GM12878 (cell line): ENCODE measurements around the gene CHP2. TPM values are rescaled to one million over a fixed set of nuclear protein-coding genes. Genes with fewer than 3 reads are reported as not detected.

Source experiments
- ATAC-seq: fragments of 200-7000 bp; cut with Tn5 transposase; 3 replicates; pipeline ENCODE4 v1.9.1; 2020; ENCODE audit warnings: mild to moderate bottlenecking, moderate library complexity
- BruUV-seq: library from RNA; stranded (reverse); fragments of 400-500 nt; replicated peaks from 2 replicates; lab custom pipeline; 2021; lab: Mats Ljungman, UMichigan
- CTCF ChIA-PET: fragments of 300-600 bp; sonication (Branson Sonifier 250); formaldehyde crosslinking; extraction: SDS; loops from one replicate; lab custom pipeline; 2021; ENCODE audit warnings: inconsistent platforms; lab: Yijun Ruan, JAX
- POLR2A ChIA-PET: fragments of 350-600 bp; formaldehyde crosslinking; extraction: SDS; loops from one replicate; lab custom pipeline; 2021; ENCODE audit warnings: inconsistent platforms; lab: Charles Lee
- RAD21 ChIA-PET: fragments of 300-600 bp; sonication (Branson Sonifier 250); formaldehyde crosslinking; loops from one replicate; lab custom pipeline; 2023; ENCODE audit warnings: antibody characterized with exemption; ENCODE audit not compliant: unreplicated experiment; lab: Charles Lee
- SMC1A ChIA-PET: fragments of 300-600 bp; sonication (Branson Sonifier 250); formaldehyde crosslinking; loops from one replicate; lab custom pipeline; 2023; ENCODE audit not compliant: unreplicated experiment, uncharacterized antibody; lab: Charles Lee
- DNase-seq: peaks from one replicate; pipeline ENCODE4 v3.0.0-alpha.2; 2011; ENCODE audit warnings: low read depth, low spot score
- FAIRE-seq: peaks from 3 replicates; lab custom pipeline; 2011; peaks lifted over from hg19 to GRCh38; lab: Jason Lieb, UNC
- H2AFZ ChIP-seq: 2 replicates; pipeline ENCODE4 v1.6.0; 2011; ENCODE audit warnings: low read depth, low read length, control low read depth; ENCODE audit not compliant: control insufficient read depth
- H3K27ac ChIP-seq: 2 replicates; pipeline ENCODE4 v1.5.1; 2011; ENCODE audit warnings: control low read depth; ENCODE audit not compliant: control insufficient read depth, insufficient read depth
- H3K27me3 ChIP-seq, 2 experiments: replicated peaks in 1 of 2; 2 replicates each; pipeline versions ENCODE4 v1.6.0 to v1.6.1; 2011; ENCODE audit warnings: low read length in 1 of 2; ENCODE audit not compliant: control insufficient read depth in 2 of 2, insufficient read depth in 2 of 2
- H3K36me3 ChIP-seq, 2 experiments: 2 replicates each; pipeline ENCODE4 v1.5.1; 2011; ENCODE audit warnings: low read length in 1 of 2; ENCODE audit not compliant: control insufficient read depth in 2 of 2, insufficient read depth in 2 of 2
- H3K4me1 ChIP-seq: 2 replicates; pipeline ENCODE4 v1.6.1; 2011; ENCODE audit warnings: mild to moderate bottlenecking, low read length, moderate library complexity, mixed read lengths; ENCODE audit not compliant: control insufficient read depth, insufficient read depth
- H3K4me2 ChIP-seq: 2 replicates; pipeline ENCODE4 v1.6.0; 2011; ENCODE audit warnings: control low read depth; ENCODE audit not compliant: control insufficient read depth, insufficient read depth
- H3K4me3 ChIP-seq: fragments of 200-600 bp; sonication (generic); 2 replicates; pipeline ENCODE4 v1.5.1; 2016
- H3K79me2 ChIP-seq: 2 replicates; pipeline ENCODE4 v1.6.0; 2011; ENCODE audit warnings: low read length; ENCODE audit not compliant: control insufficient read depth, insufficient read depth
- H3K9ac ChIP-seq: 2 replicates; pipeline ENCODE4 v1.8.0; 2011; ENCODE audit warnings: low read length, control low read depth, mixed read lengths; ENCODE audit not compliant: control insufficient read depth, insufficient read depth
- H3K9me3 ChIP-seq: replicated peaks from 3 replicates; pipeline ENCODE4 v1.5.1; 2011; ENCODE audit warnings: mild to moderate bottlenecking, low read length; ENCODE audit not compliant: control insufficient read depth, insufficient read depth
- H4K20me1 ChIP-seq: 2 replicates; pipeline ENCODE4 v1.6.0; 2011; ENCODE audit not compliant: control insufficient read depth, insufficient read depth
- ATF2 ChIP-seq: IDR thresholded peaks from 2 replicates; pipeline ENCODE4 v1.6.1; 2012; ENCODE audit warnings: low read length, inconsistent platforms
- CBFB ChIP-seq: IDR thresholded peaks from 2 replicates; pipeline ENCODE4 v1.6.1; 2016; ENCODE audit warnings: antibody characterized with exemption, low read depth
- CBX3 ChIP-seq: fragments of 200-600 bp; sonication (generic); IDR thresholded peaks from 2 replicates; pipeline ENCODE4 v1.6.1; 2016; ENCODE audit warnings: low read depth, borderline replicate concordance
- ETV6 ChIP-seq, 2 experiments: fragments of 450-650 bp in 1 of 2; IDR thresholded peaks in 1 of 2; conservative IDR thresholded peaks in 1 of 2; 2 replicates each; pipeline ENCODE4 v1.6.1; 2014; ENCODE audit warnings: antibody characterized with exemption in 1 of 2, borderline replicate concordance in 1 of 2, low read depth in 1 of 2, mild to moderate bottlenecking in 1 of 2, moderate library complexity in 1 of 2
- HDAC2 ChIP-seq: fragments of 200-600 bp; sonication (generic); IDR thresholded peaks from 2 replicates; pipeline ENCODE4 v1.6.1; 2017
- KAT2A ChIP-seq: conservative IDR thresholded peaks from 2 replicates; pipeline ENCODE4 v1.6.1; 2011; ENCODE audit warnings: low read depth, low read length; ENCODE audit not compliant: control insufficient read depth
- MAX ChIP-seq: IDR thresholded peaks from 2 replicates; pipeline ENCODE4 v1.6.1; 2012; ENCODE audit warnings: low read depth, low read length, improper control_type of control experiment
- MTA2 ChIP-seq: fragments of 450-650 bp; IDR thresholded peaks from 2 replicates; pipeline ENCODE4 v1.6.1; 2016; ENCODE audit warnings: low read depth, mild to moderate bottlenecking, moderate library complexity
- POLR2A ChIP-seq: IDR thresholded peaks from 2 replicates; pipeline ENCODE4 v1.6.1; 2011; ENCODE audit warnings: low read depth, mild to moderate bottlenecking, low read length
- REST ChIP-seq: IDR thresholded peaks from 2 replicates; pipeline ENCODE4 v1.6.1; 2012; ENCODE audit warnings: mild to moderate bottlenecking, low read depth, low read length
- SKIL ChIP-seq: fragments of 450-650 bp; IDR thresholded peaks from 2 replicates; pipeline ENCODE4 v1.6.1; 2017; ENCODE audit warnings: mild to moderate bottlenecking, low read depth, inconsistent platforms; ENCODE audit not compliant: poor library complexity, severe bottlenecking
- SP1 ChIP-seq: IDR thresholded peaks from one replicate; pipeline ENCODE4 v1.6.1; 2011; ENCODE audit warnings: low read depth, low read length
- SREBF1 ChIP-seq: IDR thresholded peaks from 2 replicates; pipeline ENCODE4 v1.6.1; 2012; ENCODE audit warnings: mild to moderate bottlenecking, low read length
- STAT1 ChIP-seq: fragments of 450-650 bp; conservative IDR thresholded peaks from 2 replicates; pipeline ENCODE4 v1.6.1; 2014; ENCODE audit warnings: antibody characterized with exemption, mild to moderate bottlenecking
- USF1 ChIP-seq: IDR thresholded peaks from 2 replicates; pipeline ENCODE4 v1.6.1; 2011; ENCODE audit warnings: borderline replicate concordance, low read depth, mild to moderate bottlenecking, moderate library complexity, mixed read lengths, low read length; ENCODE audit not compliant: insufficient read depth; ENCODE audit errors: extremely low read length
- ZNF207 ChIP-seq: fragments of 450-650 bp; IDR thresholded peaks from 2 replicates; pipeline ENCODE4 v1.6.1; 2014; ENCODE audit warnings: antibody characterized with exemption, mild to moderate bottlenecking, borderline replicate concordance
- ZNF274 ChIP-seq: IDR thresholded peaks from one replicate; pipeline ENCODE4 v1.8.0; 2011; ENCODE audit not compliant: insufficient read length, insufficient read depth
- whole genome bisulfite sequencing: methylation state at CpG from one replicate; pipeline ENCODE4 v1.1.6; 2016; ENCODE audit warnings: low lambda C conversion rate; ENCODE audit not compliant: insufficient replicate concordance, insufficient coverage; ENCODE audit errors: missing lambda C conversion rate; 5-methylcytosine and 5-hydroxymethylcytosine counted together
- in situ Hi-C: fragments of 300-500 bp; cut with MboI; formaldehyde crosslinking; loops from 9 replicates; pipeline ENCODE4 v1.14.3; 2018; ENCODE audit warnings: mixed read lengths
- intact Hi-C: fragments of 100-400 bp; cut with micrococcal nuclease; formaldehyde crosslinking; loops from one replicate; pipeline ENCODE4 v1.14.2; 2022; ENCODE audit not compliant: unreplicated experiment
- polyA plus RNA-seq, 11 experiments: library from polyadenylated mRNA; depleted of rRNA in 4 of 11; unstranded in 6 of 11; stranded (reverse) in 5 of 11; fragments of >200 nt; fragmentation: Nextera tagmentation in 4 of 11; fragmentation: Illumina TruSeq in 1 of 11; extraction: Ambion mirVana in 4 of 11; extraction: Trizol in 1 of 11; gene quantifications; 1 replicate in 1 of 11; 2 replicates in 10 of 11; pipeline versions ENCODE4 v1.2.1 to v1.2.3, GENCODE V29; 2011 to 2016; ENCODE audit warnings: inconsistent platforms in 2 of 11, missing spikeins in 2 of 11, low read depth in 1 of 11
- total RNA-seq, 4 experiments: library from RNA; depleted of rRNA in 3 of 4; stranded (reverse); fragments of >200 nt in 3 of 4; fragmentation: Illumina TruSeq in 1 of 4; extraction: Trizol in 1 of 4; gene quantifications; 2 replicates each; pipeline versions ENCODE4 v1.2.1 to v1.2.3, GENCODE V29; 2013 to 2021

Gene CHP2
- total and polyA plus RNA-seq, 10 of the 15 experiments (the other 5 are each of a cell fraction or from before 2014, with no cell fraction given) = not detected

- no peak for TF ChIP-seq POLR2A
- no peak for TF ChIP-seq KAT2A
- no peak for TF ChIP-seq MTA2
- TF ChIP-seq MAX = no peak
- no peak for TF ChIP-seq SKIL
- no peak for TF ChIP-seq STAT1
- no peak for TF ChIP-seq HDAC2
- TF ChIP-seq SP1 = no peak
- TF ChIP-seq REST = no peak
- no peak for TF ChIP-seq ATF2
- TF ChIP-seq CBX3 = no peak
- TF ChIP-seq SREBF1 = no peak
- TF ChIP-seq ZNF274 = no peak
- no peak for TF ChIP-seq USF1
- TF ChIP-seq ETV6 (conservative IDR thresholded peaks at IDR 0.05 in 1 of 2, IDR thresholded peaks at IDR 0.05 in 1 of 2; ENCODE audit: borderline replicate concordance in 1 of 2, low read depth in 1 of 2) = no peak
- no peak for TF ChIP-seq ZNF207
- TF ChIP-seq CBFB = no peak
- ATAC-seq = no peak
- no peak for FAIRE-seq
- intact Hi-C loops = no loop called here
- Histone ChIP-seq H3K4me2 (no peak overlapping the region), H3K9me3 (no peaks in the 10 kb centered on the region; the same call in 2 of the 3 replicates), H3K4me1 (no peaks in the 10 kb centered on the region), H3K27ac (no peak overlapping the region), H4K20me1 (no peaks in the 10 kb centered on the region), H3K36me3 (no peaks in the 10 kb centered on the region), H3K27me3 (no peaks in the 10 kb centered on the region), H3K9ac (no peak overlapping the region), H3K79me2 (no peaks in the 10 kb centered on the region), H3K4me3 (no peak overlapping the region), H2AFZ (no peak overlapping the region)
- WGBS = 6% methylated on average over 2 of the region's 2 CpGs
- no peak for DNase-seq
- ChIA-PET SMC1A (interaction anchor here (0.7 to 1.8 kb wide), 8 partner anchors 9 to 456 kb away, joined by 3 to 8 read pairs (median 3); no protein-coding TSS in a partner anchor), CTCF (interaction anchor here (0.7 to 14.9 kb wide), 9 partner anchors 9 to 702 kb away, joined by 3 to 425 read pairs (median 4); no protein-coding TSS in a partner anchor), RAD21 (interaction anchor here (1.8 kb wide), 1 partner anchor 708 kb away, joined by 4 read pairs; no protein-coding TSS in a partner anchor), POLR2A (no interaction called here)
- in situ Hi-C loops = loop anchor here (10.0 kb wide), 1 partner anchor 458 kb away; the partner anchor contains the start of gene CACNG3
- no TSS peak for BruUV-seq
Measured at GRCh38 chr16:23796941-23797340, 42.1 kb downstream of the CHP2 start.
